HepG2 (cell line): ENCODE data around the gene GPRC5B. TPM values are rescaled to one million over a fixed set of nuclear protein-coding genes. Genes with fewer than 3 reads are reported as not detected.

ENCODE experiments used
- FOXK1 ChIP-seq: sonication (generic); formaldehyde crosslinking; IDR thresholded peaks from 2 replicates; pipeline ENCODE4 v1.4.0; 2020; ENCODE audit warnings: low read depth, missing genetic modification reagents, borderline replicate concordance
- KAT7 ChIP-seq: IDR thresholded peaks from 2 replicates; pipeline ENCODE4 v1.6.1; 2018; ENCODE audit warnings: borderline replicate concordance, missing compliant biosample characterization
- PAX8 ChIP-seq: sonication (generic); formaldehyde crosslinking; IDR thresholded peaks from 2 replicates; pipeline ENCODE4 v1.8.0; 2022; ENCODE audit warnings: mild to moderate bottlenecking, missing genetic modification reagents, borderline replicate concordance
- SKI ChIP-seq: fragments of 450-650 bp; IDR thresholded peaks from one replicate; pipeline ENCODE4 v1.6.1; 2018; ENCODE audit warnings: mild to moderate bottlenecking; ENCODE audit not compliant: partially characterized antibody
- SP2 ChIP-seq: sonication (generic); formaldehyde crosslinking; IDR thresholded peaks from 2 replicates; pipeline ENCODE4 v1.5.1; 2020; ENCODE audit warnings: mild to moderate bottlenecking, missing genetic modification reagents
- TBL1XR1 ChIP-seq: fragments of 150-350 bp; IDR thresholded peaks from 2 replicates; pipeline ENCODE4 v1.6.1; 2014; ENCODE audit warnings: borderline replicate concordance, low read length; ENCODE audit not compliant: partially characterized antibody
- THAP8 ChIP-seq: sonication (generic); formaldehyde crosslinking; IDR thresholded peaks from 2 replicates; pipeline ENCODE4 v1.5.1; 2020; ENCODE audit warnings: missing genetic modification reagents, mild to moderate bottlenecking, borderline replicate concordance
- TIGD3 ChIP-seq: sonication (generic); formaldehyde crosslinking; IDR thresholded peaks from 2 replicates; pipeline ENCODE4 v1.5.1; 2020; ENCODE audit warnings: mild to moderate bottlenecking, missing genetic modification reagents, borderline replicate concordance
- ZHX2 ChIP-seq, 2 experiments: sonication (generic) in 1 of 2; formaldehyde crosslinking in 1 of 2; IDR thresholded peaks; 2 replicates each; pipeline versions ENCODE4 v1.6.1 to v1.9.0; 2014 to 2022; ENCODE audit warnings: antibody characterized with exemption in 1 of 2, borderline replicate concordance in 1 of 2, inconsistent platforms in 1 of 2, low read depth in 1 of 2, missing genetic modification reagents in 1 of 2
- ZNF142 ChIP-seq: sonication (generic); formaldehyde crosslinking; IDR thresholded peaks from 2 replicates; pipeline ENCODE4 v1.4.0; 2020; ENCODE audit warnings: missing genetic modification reagents
- polyA plus RNA-seq, 8 experiments: library from polyadenylated mRNA; depleted of rRNA in 3 of 8; stranded (reverse) in 7 of 8; unstranded in 1 of 8; fragments of >200 nt; fragmentation: Illumina TruSeq in 4 of 8; extraction: Trizol in 4 of 8; gene quantifications; 2 replicates each; pipeline versions ENCODE4 v1.2.1 to v1.2.3, GENCODE V29; 2011 to 2016; ENCODE audit warnings: low read depth in 4 of 8, missing spikeins in 1 of 8, mixed read lengths in 1 of 8; ENCODE audit not compliant: insufficient read depth in 1 of 8
- total RNA-seq, 5 experiments: library from RNA; depleted of rRNA; stranded (reverse); fragments of >200 nt; fragmentation: Illumina TruSeq; extraction: Trizol; gene quantifications; 2 replicates each; pipeline ENCODE4 v1.2.3, GENCODE V29; 2016; ENCODE audit warnings: low read depth in 1 of 5

The GPRC5B gene
- total and polyA plus RNA-seq, 2 of the 13 experiments (the other 11 are each of a cell fraction or from before 2014, with no cell fraction given) = 0.46 to 0.53 TPM

GRCh38 chr16:19886073-19886941 is 1.7 kb upstream of the GPRC5B start (continued):
- TF ChIP-seq ZNF142 (CRISPR knock-in tag) (peak; percentile 72; the same call in 1 of the 2 replicates), KAT7 (0 out of 2 replicates have a peak, but pooled peaks have one; percentile 42), SP2 (CRISPR knock-in tag) (peak; percentile 47; the same call in 1 of the 2 replicates), SKI (peak; percentile 42), FOXK1 (peak; percentile 34; the same call in 1 of the 2 replicates), THAP8 (CRISPR knock-in tag) (no peak), PAX8 (no peak), TIGD3 (CRISPR knock-in tag) (0 out of 2 replicates have a peak, but pooled peaks have one; percentile 70), ZHX2 (IDR thresholded peaks at IDR 0.05; ENCODE audit: low read depth) (peak; percentile 61; the same call in 1 of the 2 replicates), ZHX2 (CRISPR knock-in tag; IDR thresholded peaks at IDR 0.05; ENCODE audit: borderline replicate concordance) (peak; percentile 51; the same call in 1 of the 2 replicates), TBL1XR1 (peak; percentile 65)
